ENCODE measurements around the gene POU2F3. TPM values are rescaled to one million over a fixed set of nuclear protein-coding genes. Genes with fewer than 3 reads are reported as not detected.

Gene POU2F3
- polyA plus RNA-seq, 1 donor: 1.5 TPM

- H3K4me1 ChIP-seq (ENCODE audit: control insufficient read depth, insufficient read depth, low read length): peaks cover 29% of the 10 kb centered on the region
- no peaks in the 10 kb centered on the region for H3K27me3 ChIP-seq (ENCODE audit: control insufficient read depth, insufficient read depth, low read length)
- 46% methylated on average over 3 of the region's 6 CpGs for WGBS (ENCODE audit: insufficient coverage, low lambda C conversion rate)
- no peaks in the 10 kb centered on the region for H3K9me3 ChIP-seq (ENCODE audit: control insufficient read depth, low read depth, low read length)
- H3K27ac ChIP-seq (ENCODE audit: low read length): peak overlapping the region; percentile 19
- peak in 1 of 2 donors; percentile 58 for DNase-seq
- peak overlapping the region; percentile 8 for H3K4me3 ChIP-seq (ENCODE audit: low read length)
- no peaks in the 10 kb centered on the region for H3K36me3 ChIP-seq (ENCODE audit: control insufficient read depth, insufficient read depth, low read length)
These were observed 99.5 kb downstream of the POU2F3 start for GRCh38 chr11:120339394-120339890.

GRCh38 chr11:120340529-120340928, 100.6 kb downstream of the POU2F3 start:
- Histone ChIP-seq H3K27ac (ENCODE audit: low read length) (peak overlapping the region; percentile 19), H3K4me3 (ENCODE audit: low read length) (no peak overlapping the region), H3K9me3 (ENCODE audit: control insufficient read depth, low read depth, low read length) (no peaks in the 10 kb centered on the region), H3K27me3 (ENCODE audit: control insufficient read depth, insufficient read depth, low read length) (no peaks in the 10 kb centered on the region), H3K4me1 (ENCODE audit: control insufficient read depth, insufficient read depth, low read length) (peaks cover 36% of the 10 kb centered on the region), H3K36me3 (ENCODE audit: control insufficient read depth, insufficient read depth, low read length) (no peaks in the 10 kb centered on the region)
- no CpG with 5 or more reads among the region's 2 CpGs for WGBS (ENCODE audit: insufficient coverage, low lambda C conversion rate)
- DNase-seq: peak; percentile 45 to 78

- DNase-seq: no peak
- Histone ChIP-seq H3K36me3 (ENCODE audit: control insufficient read depth, insufficient read depth, low read length) (no peaks in the 10 kb centered on the region), H3K27me3 (ENCODE audit: control insufficient read depth, insufficient read depth, low read length) (no peaks in the 10 kb centered on the region), H3K27ac (ENCODE audit: low read length) (no peak overlapping the region), H3K4me3 (ENCODE audit: low read length) (no peak overlapping the region), H3K4me1 (ENCODE audit: control insufficient read depth, insufficient read depth, low read length) (peaks cover 36% of the 10 kb centered on the region), H3K9me3 (ENCODE audit: control insufficient read depth, low read depth, low read length) (no peaks in the 10 kb centered on the region)
- WGBS (ENCODE audit: insufficient coverage, low lambda C conversion rate): 85% methylated on average over 3 of the region's 3 CpGs
These were observed 102.3 kb downstream of the POU2F3 start for GRCh38 chr11:120342226-120342625.

- no peaks in the 10 kb centered on the region for H3K36me3 ChIP-seq (ENCODE audit: control insufficient read depth, insufficient read depth, low read length)
- H3K27me3 ChIP-seq (ENCODE audit: control insufficient read depth, insufficient read depth, low read length): no peaks in the 10 kb centered on the region
- H3K4me3 ChIP-seq (ENCODE audit: low read length): no peak overlapping the region
- peaks cover 39% of the 10 kb centered on the region for H3K4me1 ChIP-seq (ENCODE audit: control insufficient read depth, insufficient read depth, low read length)
- DNase-seq: no peak
- WGBS (ENCODE audit: insufficient coverage, low lambda C conversion rate): 78% methylated on average over 3 of the region's 3 CpGs
- no peak overlapping the region for H3K27ac ChIP-seq (ENCODE audit: low read length)
- H3K9me3 ChIP-seq (ENCODE audit: control insufficient read depth, low read depth, low read length): no peaks in the 10 kb centered on the region
These were observed 102.7 kb downstream of the POU2F3 start for GRCh38 chr11:120342678-120343077.

- 100% methylated on average over 1 of the region's 2 CpGs for WGBS (ENCODE audit: insufficient coverage, low lambda C conversion rate)
- H3K27ac ChIP-seq (ENCODE audit: low read length): no peak overlapping the region
- H3K27me3 ChIP-seq (ENCODE audit: control insufficient read depth, insufficient read depth, low read length): no peaks in the 10 kb centered on the region
- no peaks in the 10 kb centered on the region for H3K36me3 ChIP-seq (ENCODE audit: control insufficient read depth, insufficient read depth, low read length)
- DNase-seq: no peak
- no peaks in the 10 kb centered on the region for H3K9me3 ChIP-seq (ENCODE audit: control insufficient read depth, low read depth, low read length)
- H3K4me3 ChIP-seq (ENCODE audit: low read length): no peak overlapping the region
- peaks cover 40% of the 10 kb centered on the region for H3K4me1 ChIP-seq (ENCODE audit: control insufficient read depth, insufficient read depth, low read length)
These were observed 103.5 kb downstream of the POU2F3 start for GRCh38 chr11:120343429-120343828.

- WGBS (ENCODE audit: insufficient coverage, low lambda C conversion rate): no CpG with 5 or more reads among the region's 1 CpG
- Histone ChIP-seq H3K9me3 (ENCODE audit: control insufficient read depth, low read depth, low read length) (no peaks in the 10 kb centered on the region), H3K27ac (ENCODE audit: low read length) (peak overlapping the region; percentile 17), H3K27me3 (ENCODE audit: control insufficient read depth, insufficient read depth, low read length) (no peaks in the 10 kb centered on the region), H3K36me3 (ENCODE audit: control insufficient read depth, insufficient read depth, low read length) (no peaks in the 10 kb centered on the region), H3K4me1 (ENCODE audit: control insufficient read depth, insufficient read depth, low read length) (peaks cover 34% of the 10 kb centered on the region), H3K4me3 (ENCODE audit: low read length) (no peak overlapping the region)
- DNase-seq: no peak
These were observed 104.5 kb downstream of the POU2F3 start for GRCh38 chr11:120344302-120345004.

GRCh38 chr11:120346233-120346632, 106.3 kb downstream of the POU2F3 start:
- WGBS (ENCODE audit: insufficient coverage, low lambda C conversion rate): no CpG with 5 or more reads among the region's 1 CpG
- Histone ChIP-seq H3K4me3 (ENCODE audit: low read length) (no peak overlapping the region), H3K36me3 (ENCODE audit: control insufficient read depth, insufficient read depth, low read length) (no peaks in the 10 kb centered on the region), H3K4me1 (ENCODE audit: control insufficient read depth, insufficient read depth, low read length) (peaks cover 24% of the 10 kb centered on the region), H3K27me3 (ENCODE audit: control insufficient read depth, insufficient read depth, low read length) (no peaks in the 10 kb centered on the region), H3K27ac (ENCODE audit: low read length) (no peak overlapping the region), H3K9me3 (ENCODE audit: control insufficient read depth, low read depth, low read length) (no peaks in the 10 kb centered on the region)
- DNase-seq: no peak

- no peak for DNase-seq
- Histone ChIP-seq H3K27me3 (ENCODE audit: control insufficient read depth, insufficient read depth, low read length) (no peaks in the 10 kb centered on the region), H3K4me1 (ENCODE audit: control insufficient read depth, insufficient read depth, low read length) (peaks cover 17% of the 10 kb centered on the region)
These were observed 110.7 kb downstream of the POU2F3 start for GRCh38 chr11:120350637-120351036.

GRCh38 chr11:120352405-120352804, 112.5 kb downstream of the POU2F3 start:
- H3K36me3 ChIP-seq (ENCODE audit: control insufficient read depth, insufficient read depth, low read length): no peaks in the 10 kb centered on the region
- H3K4me3 ChIP-seq (ENCODE audit: low read length): no peak overlapping the region
- 0% methylated on average over 1 of the region's 6 CpGs for WGBS (ENCODE audit: insufficient coverage, low lambda C conversion rate)
- H3K27ac ChIP-seq (ENCODE audit: low read length): no peak overlapping the region
- no peaks in the 10 kb centered on the region for H3K9me3 ChIP-seq (ENCODE audit: control insufficient read depth, low read depth, low read length)
- peaks cover 16% of the 10 kb centered on the region for H3K4me1 ChIP-seq (ENCODE audit: control insufficient read depth, insufficient read depth, low read length)
- DNase-seq: no peak
- no peaks in the 10 kb centered on the region for H3K27me3 ChIP-seq (ENCODE audit: control insufficient read depth, insufficient read depth, low read length)

More at GRCh38 chr11:120350637-120351036, 110.7 kb downstream of the POU2F3 start:
- no peak overlapping the region for H3K27ac ChIP-seq (ENCODE audit: low read length)
- H3K9me3 ChIP-seq (ENCODE audit: control insufficient read depth, low read depth, low read length): no peaks in the 10 kb centered on the region
- H3K4me3 ChIP-seq (ENCODE audit: low read length): no peak overlapping the region
- no peaks in the 10 kb centered on the region for H3K36me3 ChIP-seq (ENCODE audit: control insufficient read depth, insufficient read depth, low read length)

- H3K4me1 ChIP-seq (ENCODE audit: control insufficient read depth, insufficient read depth, low read length): peaks cover 13% of the 10 kb centered on the region
- no peaks in the 10 kb centered on the region for H3K27me3 ChIP-seq (ENCODE audit: control insufficient read depth, insufficient read depth, low read length)
- H3K4me3 ChIP-seq (ENCODE audit: low read length): no peak overlapping the region
- no CpG with 5 or more reads among the region's 1 CpG for WGBS (ENCODE audit: insufficient coverage, low lambda C conversion rate)
- H3K36me3 ChIP-seq (ENCODE audit: control insufficient read depth, insufficient read depth, low read length): no peaks in the 10 kb centered on the region
- no peak overlapping the region for H3K27ac ChIP-seq (ENCODE audit: low read length)
- no peaks in the 10 kb centered on the region for H3K9me3 ChIP-seq (ENCODE audit: control insufficient read depth, low read depth, low read length)
- DNase-seq: no peak
These were observed 114.1 kb downstream of the POU2F3 start for GRCh38 chr11:120354068-120354467.

- Histone ChIP-seq H3K36me3 (ENCODE audit: control insufficient read depth, insufficient read depth, low read length) (no peaks in the 10 kb centered on the region), H3K27me3 (ENCODE audit: control insufficient read depth, insufficient read depth, low read length) (no peaks in the 10 kb centered on the region), H3K9me3 (ENCODE audit: control insufficient read depth, low read depth, low read length) (no peaks in the 10 kb centered on the region), H3K4me3 (ENCODE audit: low read length) (no peak overlapping the region), H3K4me1 (ENCODE audit: control insufficient read depth, insufficient read depth, low read length) (peaks cover 13% of the 10 kb centered on the region), H3K27ac (ENCODE audit: low read length) (no peak overlapping the region)
- WGBS (ENCODE audit: insufficient coverage, low lambda C conversion rate): 37% methylated on average over 2 of the region's 6 CpGs
- DNase-seq: no peak
These were observed 114.8 kb downstream of the POU2F3 start for GRCh38 chr11:120354779-120355178.

Data from large intestine (tissue), 3 donors.